ENCODE measurements around the gene SLF2. TPM values are rescaled to one million over a fixed set of nuclear protein-coding genes. Genes with fewer than 3 reads are reported as not detected.

The SLF2 gene
- total RNA-seq, 2 donors from 2014 or later: 41.3 to 44.1 TPM

GRCh38 chr10:100997360-100998182 is 84.8 kb downstream of the SLF2 start:
- Mint-ChIP-seq H3K36me3 (ENCODE audit: low read depth) (peaks cover 32% of the 10 kb centered on the region), H3K27me3 (no peaks in the 10 kb centered on the region), H3K4me3 (peak overlapping the region; percentile 82), H3K4me1 (peaks cover 12% of the 10 kb centered on the region), H3K27ac (peak overlapping the region; percentile 75), H3K9me3 (no peaks in the 10 kb centered on the region)
- peak; percentile 65 for ATAC-seq (replicated peaks)

- H3K9me3 Mint-ChIP-seq: no peaks in the 10 kb centered on the region
- ATAC-seq (replicated peaks): peak; percentile 51
- H3K27me3 Mint-ChIP-seq: no peaks in the 10 kb centered on the region
- H3K4me1 Mint-ChIP-seq: peaks cover 12% of the 10 kb centered on the region
- peak overlapping the region; percentile 82 for H3K4me3 Mint-ChIP-seq
- peaks cover 23% of the 10 kb centered on the region for H3K36me3 Mint-ChIP-seq (ENCODE audit: low read depth)
- H3K27ac Mint-ChIP-seq: peak overlapping the region; percentile 75
Observed at GRCh38 chr10:100998183-100998990, 85.6 kb downstream of the SLF2 start.

- Mint-ChIP-seq H3K36me3 (ENCODE audit: low read depth) (peaks cover 16% of the 10 kb centered on the region), H3K4me1 (peaks cover 12% of the 10 kb centered on the region), H3K27ac (peak overlapping the region; percentile 75), H3K4me3 (peak overlapping the region; percentile 82), H3K9me3 (no peaks in the 10 kb centered on the region), H3K27me3 (no peaks in the 10 kb centered on the region)
- ATAC-seq (replicated peaks): peak; percentile 70
Observed at GRCh38 chr10:100998991-100999741, 86.4 kb downstream of the SLF2 start.

GRCh38 chr10:100999742-101000126 is 87.0 kb downstream of the SLF2 start, which contains the start of gene LZTS2:
Gene LZTS2 (plus strand): TSS chr10:100999808. CDS start chr10:101002539, 2,731 bp downstream.
- no peaks in the 10 kb centered on the region for H3K27me3 Mint-ChIP-seq
- no peaks in the 10 kb centered on the region for H3K9me3 Mint-ChIP-seq
- H3K27ac Mint-ChIP-seq: peak within 1 kb of the TSS; percentile 75
- no peak for ATAC-seq (replicated peaks)
- peak within 1 kb of the TSS; percentile 82 for H3K4me3 Mint-ChIP-seq
- H3K4me1 Mint-ChIP-seq: peaks cover 12% of the 10 kb centered on the region
- peaks cover 10% of the 10 kb centered on the region for H3K36me3 Mint-ChIP-seq (ENCODE audit: low read depth)

GRCh38 chr10:101000127-101000914 is 87.6 kb downstream of the SLF2 start:
- no peak for ATAC-seq (replicated peaks)
- peak overlapping the region; percentile 61 for H3K4me3 Mint-ChIP-seq
- H3K36me3 Mint-ChIP-seq (ENCODE audit: low read depth): peaks cover 6% of the 10 kb centered on the region
- peaks cover 12% of the 10 kb centered on the region for H3K4me1 Mint-ChIP-seq
- H3K27me3 Mint-ChIP-seq: no peaks in the 10 kb centered on the region
- H3K9me3 Mint-ChIP-seq: no peaks in the 10 kb centered on the region
- H3K27ac Mint-ChIP-seq: peak overlapping the region; percentile 59

- H3K9me3 Mint-ChIP-seq: no peaks in the 10 kb centered on the region
- H3K27ac Mint-ChIP-seq: peak overlapping the region; percentile 59
- no peaks in the 10 kb centered on the region for H3K27me3 Mint-ChIP-seq
- H3K4me3 Mint-ChIP-seq: peak overlapping the region; percentile 61
- ATAC-seq (replicated peaks): no peak
- peaks cover 12% of the 10 kb centered on the region for H3K4me1 Mint-ChIP-seq
- peaks cover 6% of the 10 kb centered on the region for H3K36me3 Mint-ChIP-seq (ENCODE audit: low read depth)
Observed at GRCh38 chr10:101000915-101001658, 88.3 kb downstream of the SLF2 start.

- Mint-ChIP-seq H3K27ac (no peak overlapping the region), H3K4me1 (peaks cover 12% of the 10 kb centered on the region), H3K27me3 (no peaks in the 10 kb centered on the region), H3K36me3 (ENCODE audit: low read depth) (peaks cover 6% of the 10 kb centered on the region), H3K9me3 (no peaks in the 10 kb centered on the region), H3K4me3 (no peak overlapping the region)
- no peak for ATAC-seq (replicated peaks)
Observed at GRCh38 chr10:101001659-101002035, 88.9 kb downstream of the SLF2 start.

- Mint-ChIP-seq H3K36me3 (ENCODE audit: low read depth) (peaks cover 6% of the 10 kb centered on the region), H3K4me3 (no peak overlapping the region), H3K27me3 (no peaks in the 10 kb centered on the region), H3K9me3 (no peaks in the 10 kb centered on the region), H3K27ac (no peak overlapping the region), H3K4me1 (peaks cover 12% of the 10 kb centered on the region)
- ATAC-seq (replicated peaks): no peak
Observed at GRCh38 chr10:101002456-101002855, 89.7 kb downstream of the SLF2 start.

GRCh38 chr10:101003639-101004206 is 91.0 kb downstream of the SLF2 start:
- H3K27me3 Mint-ChIP-seq: no peaks in the 10 kb centered on the region
- no peak for ATAC-seq (replicated peaks)
- peaks cover 7% of the 10 kb centered on the region for H3K4me1 Mint-ChIP-seq
- no peak overlapping the region for H3K27ac Mint-ChIP-seq
- H3K36me3 Mint-ChIP-seq (ENCODE audit: low read depth): peaks cover 2% of the 10 kb centered on the region
- no peak overlapping the region for H3K4me3 Mint-ChIP-seq
- H3K9me3 Mint-ChIP-seq: no peaks in the 10 kb centered on the region

- H3K4me3 Mint-ChIP-seq: no peak overlapping the region
- no peaks in the 10 kb centered on the region for H3K9me3 Mint-ChIP-seq
- H3K4me1 Mint-ChIP-seq: peaks cover 6% of the 10 kb centered on the region
- ATAC-seq (replicated peaks): no peak
- H3K27me3 Mint-ChIP-seq: no peaks in the 10 kb centered on the region
- H3K36me3 Mint-ChIP-seq (ENCODE audit: low read depth): no peaks in the 10 kb centered on the region
- no peak overlapping the region for H3K27ac Mint-ChIP-seq
Observed at GRCh38 chr10:101005361-101005760, 92.6 kb downstream of the SLF2 start.

- Mint-ChIP-seq H3K9me3 (no peaks in the 10 kb centered on the region), H3K27me3 (no peaks in the 10 kb centered on the region), H3K36me3 (ENCODE audit: low read depth) (no peaks in the 10 kb centered on the region), H3K27ac (no peak overlapping the region), H3K4me3 (no peak overlapping the region), H3K4me1 (peaks cover 3% of the 10 kb centered on the region)
- no peak for ATAC-seq (replicated peaks)
Observed at GRCh38 chr10:101005869-101006567, 93.3 kb downstream of the SLF2 start.

- Mint-ChIP-seq H3K27me3 (no peaks in the 10 kb centered on the region), H3K27ac (no peak overlapping the region), H3K4me3 (no peak overlapping the region), H3K36me3 (ENCODE audit: low read depth) (no peaks in the 10 kb centered on the region), H3K4me1 (no peaks in the 10 kb centered on the region), H3K9me3 (no peaks in the 10 kb centered on the region)
- ATAC-seq (replicated peaks): no peak
Observed at GRCh38 chr10:101006593-101007098, 93.9 kb downstream of the SLF2 start.
